Pancreas (tissue), 10 donors: ENCODE data around the gene PSEN1. TPM values are rescaled to one million over a fixed set of nuclear protein-coding genes. Genes with fewer than 3 reads are reported as not detected.

Experiments used
- ATAC-seq, 4 donors: fragments of 200-7000 bp; cut with Tn5 transposase; one replicate each; pipeline versions ENCODE4 v1.8.0 to v1.9.1; 2020; ENCODE audit warnings: mild to moderate bottlenecking in 4 of 4, moderate library complexity in 4 of 4
- DNase-seq, 6 donors: peaks; one replicate each; pipeline ENCODE4 v3.0.0-alpha.2; 2020
- FAIRE-seq: peaks from 2 replicates; lab custom pipeline; 2012; peaks lifted over from hg19 to GRCh38; lab: Jason Lieb, UNC
- H3K27ac ChIP-seq, 4 donors: fragments of 200-600 bp; sonication (generic); 1 replicate in 3 of 4; 2 replicates in 1 of 4; pipeline versions ENCODE4 v1.5.0 to v1.8.0; 2020
- H3K27me3 ChIP-seq, 4 donors: fragments of 200-600 bp; one replicate each; pipeline ENCODE4 v1.8.0; 2021
- H3K36me3 ChIP-seq, 3 donors: fragments of 200-600 bp; sonication (generic) in 1 of 3; one replicate each; pipeline versions ENCODE4 v1.5.0 to v1.8.0; 2020 to 2021
- H3K4me1 ChIP-seq, 3 donors: fragments of 200-600 bp; one replicate each; pipeline ENCODE4 v1.8.0; 2021
- H3K4me3 ChIP-seq, 4 donors: fragments of 200-600 bp; sonication (generic) in 2 of 4; one replicate each; pipeline versions ENCODE4 v1.5.0 to v1.8.0; 2020 to 2021
- H3K9me3 ChIP-seq, 4 donors: fragments of 200-600 bp; one replicate each; pipeline ENCODE4 v1.8.0; 2021
- WGBS, 2 donors: extraction: QIAGEN DNeasy Blood & Tissue Kit; methylation state at CpG; one replicate each; pipeline ENCODE4 v1.1.7; 2013; 5-methylcytosine and 5-hydroxymethylcytosine counted together
- intact Hi-C, 3 donors: fragments of 100-400 bp; cut with DNase I; formaldehyde crosslinking; loops; one replicate each; pipeline versions ENCODE4 v1.11.1 to v1.14.2; 2022
- polyA plus RNA-seq, 2 donors: library from polyadenylated mRNA; stranded (reverse); fragments of 200-250 nt; gene quantifications; one replicate each; pipeline ENCODE4 v1.2.3, GENCODE V29; 2013
- total RNA-seq, 6 donors: library from RNA; stranded (reverse); fragmentation: NEBNext Ultra II Directional in 4 of 6; extraction: Animal tissue kit (Norgen Biotek cat#: 25700) in 4 of 6; gene quantifications; one replicate each; pipeline versions ENCODE4 v1.2.1 to v1.2.4, GENCODE V29; 2021 to 2023
- TF ChIP-seq, protein P1 (sequence below), 4 donors: fragments of 200-600 bp; sonication (generic) in 3 of 4; IDR thresholded peaks; one replicate each; pipeline versions ENCODE4 v1.5.0 to v1.8.0; 2021; ENCODE audit warnings: antibody characterized with exemption in 4 of 4
- donor health status: healthy with polysubstance abuse.
- donor health status: DM: no; HTN: no; CAD: no; lungs with moderate emphysema.
- donor health status: DM: no; HTN: no; CAD: no.
- donor health status: control.
- donor health status: control.
- donor health status: Bipolar disorder and iron deficiency.
- donor health status: DM: yes; HTN: yes; CAD: no.
- donor health status: DM: no; HTN: no; CAD: no.
- donor health status: DM: no; HTN: no; CAD: no.
- donor health status: DM: yes; HTN: yes; CAD: no.

The PSEN1 gene
- total and polyA plus RNA-seq, 8 donors, result 9.2 to 32.9 (median 18.4) TPM

DNA sequence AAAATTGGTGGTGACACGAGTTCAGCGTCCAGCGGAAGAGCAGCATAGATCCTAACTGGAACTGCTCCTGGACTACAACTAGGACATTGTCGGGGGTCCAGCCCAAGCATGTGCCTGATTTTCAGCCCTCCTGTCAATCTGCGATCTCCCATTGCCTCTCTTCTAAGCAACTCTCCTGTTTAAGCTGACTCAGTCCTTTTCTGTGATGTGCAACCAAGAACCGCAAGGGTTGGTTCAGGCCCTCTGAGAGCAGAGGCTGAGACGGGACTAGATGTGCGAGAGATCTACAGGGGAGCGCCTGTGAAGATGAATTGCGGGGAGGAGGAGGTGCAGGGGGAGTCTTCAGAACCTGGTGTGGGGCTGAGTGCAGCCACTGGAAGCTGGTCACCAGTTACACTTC, 97.3 kb downstream of the PSEN1 start:
- 86 to 90% methylated on average over 10 of the region's 10 CpGs for WGBS, 2 donors
- H3K9me3 ChIP-seq, result no peaks in the 10 kb centered on the region
- no peak for ATAC-seq
- peaks cover 0 to 11% (median 0%) of the 10 kb centered on the region in 4 donors for H3K27me3 ChIP-seq
- H3K27ac ChIP-seq, result no peak overlapping the region
- TF ChIP-seq, protein P1, sequence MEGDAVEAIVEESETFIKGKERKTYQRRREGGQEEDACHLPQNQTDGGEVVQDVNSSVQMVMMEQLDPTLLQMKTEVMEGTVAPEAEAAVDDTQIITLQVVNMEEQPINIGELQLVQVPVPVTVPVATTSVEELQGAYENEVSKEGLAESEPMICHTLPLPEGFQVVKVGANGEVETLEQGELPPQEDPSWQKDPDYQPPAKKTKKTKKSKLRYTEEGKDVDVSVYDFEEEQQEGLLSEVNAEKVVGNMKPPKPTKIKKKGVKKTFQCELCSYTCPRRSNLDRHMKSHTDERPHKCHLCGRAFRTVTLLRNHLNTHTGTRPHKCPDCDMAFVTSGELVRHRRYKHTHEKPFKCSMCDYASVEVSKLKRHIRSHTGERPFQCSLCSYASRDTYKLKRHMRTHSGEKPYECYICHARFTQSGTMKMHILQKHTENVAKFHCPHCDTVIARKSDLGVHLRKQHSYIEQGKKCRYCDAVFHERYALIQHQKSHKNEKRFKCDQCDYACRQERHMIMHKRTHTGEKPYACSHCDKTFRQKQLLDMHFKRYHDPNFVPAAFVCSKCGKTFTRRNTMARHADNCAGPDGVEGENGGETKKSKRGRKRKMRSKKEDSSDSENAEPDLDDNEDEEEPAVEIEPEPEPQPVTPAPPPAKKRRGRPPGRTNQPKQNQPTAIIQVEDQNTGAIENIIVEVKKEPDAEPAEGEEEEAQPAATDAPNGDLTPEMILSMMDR (IDR thresholded peaks at IDR 0.05), result no peak
- intact Hi-C loops, result no loop called here
- FAIRE-seq, result no peak
- no peaks in the 10 kb centered on the region for H3K36me3 ChIP-seq
- DNase-seq, result no peak
- H3K4me3 ChIP-seq, result no peak overlapping the region
- H3K4me1 ChIP-seq, result peaks cover 0 to 11% (median 10%) of the 10 kb centered on the region in 3 donors

DNA sequence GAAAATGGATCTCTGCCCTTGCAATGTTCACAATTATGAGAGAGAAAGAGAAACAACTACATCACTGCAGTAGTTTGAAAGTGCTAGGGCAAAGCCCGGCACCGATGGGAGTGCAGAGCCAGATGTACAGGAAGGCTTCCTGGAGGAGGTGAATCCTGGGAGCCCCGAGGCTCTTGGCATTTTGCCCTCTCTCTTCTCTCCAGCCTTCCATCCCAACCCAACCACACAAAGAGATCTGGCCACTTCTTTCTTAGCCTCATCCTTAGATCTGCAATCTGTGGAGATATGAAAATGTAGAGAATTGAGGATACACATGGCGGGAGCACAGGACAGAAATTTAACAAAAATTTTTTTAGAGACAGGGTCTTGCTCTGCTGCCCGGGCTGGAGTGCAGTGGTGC, 97.7 kb downstream of the PSEN1 start:
- DNase-seq (no peak), FAIRE-seq (no peak), ATAC-seq (no peak)
- Histone ChIP-seq H3K4me1 (peaks cover 0 to 10% (median 7%) of the 10 kb centered on the region in 3 donors), H3K27me3 (peaks cover 0 to 11% (median 0%) of the 10 kb centered on the region in 4 donors), H3K4me3 (no peak overlapping the region), H3K36me3 (no peaks in the 10 kb centered on the region), H3K27ac (no peak overlapping the region), H3K9me3 (no peaks in the 10 kb centered on the region)
- WGBS, 2 donors, result 75 to 78% methylated on average over 5 of the region's 5 CpGs
- TF ChIP-seq, protein P1 (IDR thresholded peaks at IDR 0.05), result no peak
- intact Hi-C loops, result no loop called here

DNA sequence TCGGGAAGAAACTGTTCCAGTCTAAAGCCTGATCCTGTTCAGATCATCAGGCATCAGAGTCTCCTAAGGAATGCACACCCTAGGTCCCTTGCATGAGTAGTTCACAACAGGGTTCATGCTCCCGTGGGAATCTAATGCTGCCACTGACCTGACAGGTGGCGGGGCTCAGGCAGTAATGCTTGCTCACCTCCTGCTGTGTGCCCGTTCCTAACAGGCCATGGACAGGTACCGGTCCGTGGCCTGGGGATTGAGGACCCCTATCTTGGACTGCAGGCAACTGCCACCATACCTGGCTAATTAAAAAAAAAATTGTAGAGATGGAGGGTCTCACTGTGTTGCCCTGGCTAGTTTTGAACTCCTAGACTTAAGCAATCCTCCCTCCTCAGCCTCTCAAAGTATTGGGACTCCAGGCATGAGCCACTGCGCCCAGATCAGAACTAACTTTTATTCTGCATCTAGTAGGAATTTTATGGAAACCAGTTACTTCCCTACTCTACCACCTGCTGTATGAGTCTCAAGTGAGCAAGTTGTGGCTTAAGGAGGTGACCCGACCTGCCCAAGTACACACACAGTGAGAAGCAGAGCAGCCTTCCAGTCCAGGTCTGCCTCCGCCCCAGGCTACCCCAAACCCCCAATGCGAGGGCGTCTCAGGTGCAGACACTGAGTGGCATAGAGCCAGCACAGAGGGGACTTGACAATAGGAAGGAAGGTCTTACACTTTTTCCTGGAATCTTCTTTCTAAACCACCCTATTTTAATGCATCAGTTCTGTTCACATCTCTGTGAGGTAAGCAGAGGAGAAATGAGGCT, 98.5 kb downstream of the PSEN1 start:
- intact Hi-C loops, result no loop called here
- DNase-seq (no peak), ATAC-seq (no peak), FAIRE-seq (no peak)
- H3K36me3 ChIP-seq, result no peaks in the 10 kb centered on the region
- peaks cover 0 to 11% (median 0%) of the 10 kb centered on the region in 4 donors for H3K27me3 ChIP-seq
- WGBS, 2 donors, result 71 to 77% methylated on average over 11 of the region's 11 CpGs
- H3K4me3 ChIP-seq, result no peak overlapping the region
- H3K4me1 ChIP-seq, result peaks cover 0 to 10% (median 6%) of the 10 kb centered on the region in 3 donors
- TF ChIP-seq, protein P1 (IDR thresholded peaks at IDR 0.05), result no peak
- H3K9me3 ChIP-seq, result no peaks in the 10 kb centered on the region
- H3K27ac ChIP-seq, result no peak overlapping the region

DNA sequence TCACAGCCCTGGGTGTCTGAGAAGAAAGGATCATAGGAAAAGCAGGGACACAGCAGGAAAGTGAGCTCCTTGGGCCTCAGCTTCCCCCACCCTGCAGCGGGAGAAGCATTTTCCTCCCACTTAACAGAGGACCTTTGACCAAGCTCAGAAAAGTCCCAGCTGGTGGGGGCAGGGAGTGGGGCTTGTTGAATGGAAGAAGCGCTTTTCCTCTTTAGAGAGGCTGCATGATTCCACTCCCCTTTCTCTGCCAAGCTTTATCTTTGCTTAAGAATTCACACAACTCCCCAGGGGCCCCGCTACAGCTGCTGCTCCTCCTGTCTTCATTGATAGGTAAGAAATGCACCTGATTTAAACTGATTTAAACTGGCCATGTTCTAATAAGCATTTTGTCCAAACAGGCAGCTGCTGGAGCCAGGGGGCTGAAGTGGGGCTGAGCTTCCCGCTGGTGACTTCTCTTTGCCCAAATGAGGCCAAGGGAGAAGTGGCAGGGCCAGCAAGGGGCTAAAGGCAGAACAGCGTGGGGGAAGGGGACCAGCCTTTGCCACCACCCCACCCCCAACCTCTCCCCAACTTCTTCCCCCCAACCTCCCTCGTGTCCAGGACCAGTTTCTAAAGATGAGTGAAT, 99.3 kb downstream of the PSEN1 start:
- intact Hi-C loops, result no loop called here
- H3K36me3 ChIP-seq, result no peaks in the 10 kb centered on the region
- no peak for ATAC-seq
- H3K4me3 ChIP-seq, result no peak overlapping the region
- 73 to 78% methylated on average over 6 of the region's 6 CpGs for WGBS, 2 donors
- no peak overlapping the region for H3K27ac ChIP-seq
- peaks cover 0 to 10% (median 7%) of the 10 kb centered on the region in 3 donors for H3K4me1 ChIP-seq
- no peaks in the 10 kb centered on the region for H3K9me3 ChIP-seq
- H3K27me3 ChIP-seq, result peaks cover 0 to 11% (median 0%) of the 10 kb centered on the region in 4 donors
- DNase-seq, result no peak
- FAIRE-seq, result no peak
- TF ChIP-seq, protein P1 (IDR thresholded peaks at IDR 0.05), result no peak
